Muscle layer of duodenum (tissue), 2 donors: ENCODE results near the gene COG1.
A peak's percentile ranks its signal among the peaks of the same experiment; 100 is the strongest.

Source experiments
- H3K27ac ChIP-seq: one replicate; pipeline ENCODE4 v1.7.0; 2013; ENCODE audit warnings: mild to moderate bottlenecking, low read length
- H3K27me3 ChIP-seq: one replicate; pipeline ENCODE4 v1.7.0; 2013; ENCODE audit warnings: low read depth, mild to moderate bottlenecking, control low read depth, low read length
- H3K36me3 ChIP-seq, 2 donors: one replicate each; pipeline ENCODE4 v1.7.0; 2013; ENCODE audit warnings: low read length in 2 of 2, control low read depth in 1 of 2, mild to moderate bottlenecking in 1 of 2; ENCODE audit not compliant: insufficient read depth in 2 of 2, control insufficient read depth in 1 of 2
- H3K4me1 ChIP-seq, 2 donors: one replicate each; pipeline ENCODE4 v1.7.0; 2013; ENCODE audit warnings: low read length in 2 of 2, mild to moderate bottlenecking in 2 of 2, control low read depth in 1 of 2, moderate library complexity in 1 of 2; ENCODE audit not compliant: insufficient read depth in 2 of 2, control insufficient read depth in 1 of 2
- H3K4me3 ChIP-seq, 2 donors: one replicate each; pipeline ENCODE4 v1.7.0; 2013; ENCODE audit warnings: low read length in 2 of 2, low read depth in 1 of 2, mild to moderate bottlenecking in 1 of 2
- H3K9me3 ChIP-seq, 2 donors: one replicate each; pipeline ENCODE4 v1.7.0; 2013; ENCODE audit warnings: low read length in 2 of 2, control low read depth in 1 of 2, mild to moderate bottlenecking in 1 of 2; ENCODE audit not compliant: control insufficient read depth in 1 of 2
- donor health status: healthy.

The COG1 gene

GRCh38 chr17:73156887-73157520 is 35.9 kb upstream of the COG1 start:
- Histone ChIP-seq H3K27me3 (no peaks in the 10 kb centered on the region), H3K36me3 (no peaks in the 10 kb centered on the region), H3K4me3 (no peak overlapping the region), H3K27ac (no peak overlapping the region), H3K4me1 (peaks cover 0 to 11% of the 10 kb centered on the region in 2 donors), H3K9me3 (no peaks in the 10 kb centered on the region)

- no peak overlapping the region for H3K4me3 ChIP-seq
- no peaks in the 10 kb centered on the region for H3K36me3 ChIP-seq
- no peaks in the 10 kb centered on the region for H3K27me3 ChIP-seq
- H3K9me3 ChIP-seq = no peaks in the 10 kb centered on the region
- H3K4me1 ChIP-seq = peaks cover 0 to 11% of the 10 kb centered on the region in 2 donors
- H3K27ac ChIP-seq = no peak overlapping the region
Measured at GRCh38 chr17:73157521-73157890, 35.3 kb upstream of the COG1 start.

- H3K27me3 ChIP-seq = peaks cover 5% of the 10 kb centered on the region
- H3K4me1 ChIP-seq = peaks cover 0 to 11% of the 10 kb centered on the region in 2 donors
- no peak overlapping the region for H3K4me3 ChIP-seq
- no peaks in the 10 kb centered on the region for H3K36me3 ChIP-seq
- H3K27ac ChIP-seq = no peak overlapping the region
- no peaks in the 10 kb centered on the region for H3K9me3 ChIP-seq
Measured at GRCh38 chr17:73158133-73158532, 34.7 kb upstream of the COG1 start.

GRCh38 chr17:73160980-73161630 is 31.8 kb upstream of the COG1 start:
- Histone ChIP-seq H3K4me3 (no peak overlapping the region), H3K4me1 (peaks cover 0 to 27% of the 10 kb centered on the region in 2 donors), H3K27me3 (peaks cover 25% of the 10 kb centered on the region), H3K27ac (no peak overlapping the region), H3K36me3 (no peaks in the 10 kb centered on the region), H3K9me3 (no peaks in the 10 kb centered on the region)

- H3K4me3 ChIP-seq = no peak overlapping the region
- H3K36me3 ChIP-seq = no peaks in the 10 kb centered on the region
- H3K4me1 ChIP-seq = peaks cover 0 to 25% of the 10 kb centered on the region in 2 donors
- H3K27ac ChIP-seq = no peak overlapping the region
- H3K27me3 ChIP-seq = peaks cover 30% of the 10 kb centered on the region
- no peaks in the 10 kb centered on the region for H3K9me3 ChIP-seq
Measured at GRCh38 chr17:73163043-73163442, 29.8 kb upstream of the COG1 start.

GRCh38 chr17:73165616-73166404 is 27.0 kb upstream of the COG1 start:
- peaks cover 0 to 25% of the 10 kb centered on the region in 2 donors for H3K4me1 ChIP-seq
- no peak overlapping the region for H3K27ac ChIP-seq

GRCh38 chr17:73166731-73167581 is 25.9 kb upstream of the COG1 start:
- peaks cover 34% of the 10 kb centered on the region for H3K27me3 ChIP-seq
- H3K27ac ChIP-seq = no peak overlapping the region
- H3K9me3 ChIP-seq = no peaks in the 10 kb centered on the region
- peak overlapping the region; percentile 50 to 58 for H3K4me3 ChIP-seq
- peaks cover 0 to 25% of the 10 kb centered on the region in 2 donors for H3K4me1 ChIP-seq
- no peaks in the 10 kb centered on the region for H3K36me3 ChIP-seq

More at GRCh38 chr17:73165616-73166404, 27.0 kb upstream of the COG1 start:
- peaks cover 34% of the 10 kb centered on the region for H3K27me3 ChIP-seq
- no peaks in the 10 kb centered on the region for H3K9me3 ChIP-seq
- H3K36me3 ChIP-seq = no peaks in the 10 kb centered on the region
- H3K4me3 ChIP-seq = peak overlapping the region; percentile 50 to 58

- no peaks in the 10 kb centered on the region for H3K36me3 ChIP-seq
Measured at GRCh38 chr17:73168667-73169066, 24.2 kb upstream of the COG1 start.

GRCh38 chr17:73170324-73170723 is 22.5 kb upstream of the COG1 start:
- Histone ChIP-seq H3K9me3 (no peaks in the 10 kb centered on the region), H3K27me3 (peaks cover 15% of the 10 kb centered on the region), H3K27ac (no peak overlapping the region), H3K36me3 (no peaks in the 10 kb centered on the region), H3K4me1 (peaks cover 0 to 12% of the 10 kb centered on the region in 2 donors), H3K4me3 (no peak overlapping the region)

More at GRCh38 chr17:73168667-73169066, 24.2 kb upstream of the COG1 start:
- H3K27me3 ChIP-seq = peaks cover 27% of the 10 kb centered on the region
- H3K27ac ChIP-seq = no peak overlapping the region
- no peaks in the 10 kb centered on the region for H3K9me3 ChIP-seq
- peaks cover 0 to 25% of the 10 kb centered on the region in 2 donors for H3K4me1 ChIP-seq
- no peak overlapping the region for H3K4me3 ChIP-seq

- Histone ChIP-seq H3K9me3 (no peaks in the 10 kb centered on the region), H3K27ac (no peak overlapping the region), H3K4me1 (no peaks in the 10 kb centered on the region), H3K36me3 (no peaks in the 10 kb centered on the region), H3K4me3 (no peak overlapping the region), H3K27me3 (peaks cover 7% of the 10 kb centered on the region)
Measured at GRCh38 chr17:73172252-73172651, 20.6 kb upstream of the COG1 start.

GRCh38 chr17:73174126-73174525 is 18.7 kb upstream of the COG1 start:
- Histone ChIP-seq H3K27ac (no peak overlapping the region), H3K36me3 (no peaks in the 10 kb centered on the region), H3K9me3 (no peaks in the 10 kb centered on the region), H3K4me1 (no peaks in the 10 kb centered on the region), H3K27me3 (peaks cover 4% of the 10 kb centered on the region), H3K4me3 (no peak overlapping the region)
